Stimulated activated CD4-positive, alpha-beta T cell treated with anti-CD3 and anti-CD28 coated beads, Interleukin-1b, Interleukin-23, amount 100 ng/mL, for 1 hour (primary cell): ENCODE results near the gene ATG4B.
"Not testable (repeated sequence)": the region's sequence is repeated elsewhere in the genome, so short reads cannot be mapped to it uniquely, and the experiment has no call there.

ENCODE experiments used
- DNase-seq, 2 donors: peaks; one replicate each; pipeline ENCODE4 v3.0.0-alpha.2; 2020; ENCODE audit warnings: low read depth in 2 of 2

The ATG4B gene

GRCh38 chr2:241637018-241637794 lies at the start of gene ATG4B, which contains the start of gene THAP4:
Gene ATG4B (plus strand): TSS chr2:241637693. CDS start chr2:241637715, 22 bp downstream.
Gene THAP4 (minus strand): TSS chr2:241637158. CDS start chr2:241637017, 141 bp downstream.
- peak in 1 of 2 donors; percentile 48 for DNase-seq

DNA sequence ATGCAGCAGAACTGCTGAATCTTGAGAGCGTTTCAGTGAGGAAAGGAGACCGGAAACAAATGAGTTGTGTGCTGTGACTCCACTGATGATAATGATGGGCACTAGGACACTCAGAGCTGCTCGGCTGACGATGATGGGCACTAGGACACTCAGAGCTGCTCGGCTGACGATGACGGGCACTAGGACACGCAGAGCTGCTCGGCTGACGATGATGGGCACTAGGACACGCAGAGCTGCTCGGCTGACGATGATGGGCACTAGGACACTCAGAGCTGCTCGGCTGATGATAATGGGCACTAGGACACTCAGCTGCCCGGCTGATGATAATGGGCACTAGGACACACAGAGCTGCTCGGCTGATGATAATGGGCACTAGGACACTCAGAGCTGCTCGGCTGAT lies 47.6 kb upstream of the ATG4B start:
- DNase-seq, result not testable (repeated sequence)

- DNase-seq, result not testable (repeated sequence)
Observed at GRCh38 chr2:241590496-241591455, 46.7 kb upstream of the ATG4B start.

GRCh38 chr2:241592126-241592845 lies 45.2 kb upstream of the ATG4B start:
- DNase-seq, result no peak

GRCh38 chr2:241593271-241593670 lies 44.2 kb upstream of the ATG4B start:
- no peak for DNase-seq

DNA sequence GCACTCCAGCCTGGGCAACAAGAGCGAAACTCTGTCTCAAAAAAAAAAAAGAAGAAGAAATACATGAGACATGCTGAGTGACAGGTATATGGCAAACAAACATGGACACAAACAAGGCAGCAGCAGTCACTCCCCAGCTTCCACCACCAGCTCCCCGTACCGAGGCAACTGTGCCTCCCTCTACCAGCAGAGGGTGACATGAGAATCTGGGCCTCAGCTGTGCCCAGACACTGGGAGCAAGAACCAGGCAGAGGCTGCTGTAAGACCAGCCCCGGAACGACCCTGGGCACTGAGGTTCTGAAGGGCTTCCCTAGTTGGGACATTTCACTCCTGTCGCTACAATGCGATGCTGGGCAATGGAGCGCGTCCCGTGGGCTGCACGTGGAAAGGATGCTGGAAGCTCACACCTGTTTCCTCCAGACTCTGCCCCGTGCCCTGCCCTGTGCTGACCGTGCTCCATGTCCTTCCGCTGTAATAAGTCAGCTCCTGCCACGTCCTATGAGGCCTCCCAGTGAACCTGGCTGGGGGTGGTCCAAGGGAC lies 41.8 kb upstream of the ATG4B start:
- no peak for DNase-seq

- DNase-seq, result no peak
Observed at GRCh38 chr2:241597561-241597960, 39.9 kb upstream of the ATG4B start.

DNA sequence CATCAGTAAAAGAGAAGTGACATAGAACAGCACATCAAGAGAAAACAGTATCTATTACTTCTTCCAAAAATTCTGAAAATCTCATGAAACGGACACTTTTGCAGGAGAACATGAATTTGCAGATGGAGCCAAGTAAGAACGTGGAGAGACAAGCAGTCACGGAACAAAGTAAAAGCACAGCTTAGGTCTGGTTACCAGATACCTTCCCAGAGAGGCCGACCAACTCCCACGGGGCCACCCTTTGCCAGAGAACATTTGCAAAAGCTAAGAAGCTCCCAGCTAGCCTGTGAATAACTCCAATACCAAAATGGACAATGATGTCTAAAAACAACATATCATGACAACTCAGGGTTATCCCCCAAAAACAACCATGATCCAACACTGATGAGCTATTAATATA lies 39.4 kb upstream of the ATG4B start:
- DNase-seq, result no peak

DNA sequence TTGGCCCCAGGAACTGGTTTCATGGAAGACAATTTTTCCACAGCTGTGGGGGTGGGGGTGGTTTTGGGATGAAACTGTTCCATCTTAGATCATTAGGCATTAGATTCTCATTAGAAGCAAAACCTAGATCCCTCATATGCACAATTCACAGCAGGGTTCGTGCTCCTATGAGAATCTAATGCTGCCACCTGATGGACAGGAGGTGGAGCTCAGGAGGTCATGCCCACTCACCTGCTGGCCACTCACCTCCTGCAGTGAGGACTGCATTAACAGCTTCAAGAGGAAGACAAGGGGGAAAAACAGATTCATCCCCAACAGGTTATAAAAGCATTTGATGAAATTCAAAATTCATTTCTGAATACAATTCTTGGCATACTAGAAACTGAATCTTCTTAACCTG lies 39.0 kb upstream of the ATG4B start:
- DNase-seq, result no peak

GRCh38 chr2:241599615-241600014 lies 37.9 kb upstream of the ATG4B start:
- DNase-seq, result no peak

DNA sequence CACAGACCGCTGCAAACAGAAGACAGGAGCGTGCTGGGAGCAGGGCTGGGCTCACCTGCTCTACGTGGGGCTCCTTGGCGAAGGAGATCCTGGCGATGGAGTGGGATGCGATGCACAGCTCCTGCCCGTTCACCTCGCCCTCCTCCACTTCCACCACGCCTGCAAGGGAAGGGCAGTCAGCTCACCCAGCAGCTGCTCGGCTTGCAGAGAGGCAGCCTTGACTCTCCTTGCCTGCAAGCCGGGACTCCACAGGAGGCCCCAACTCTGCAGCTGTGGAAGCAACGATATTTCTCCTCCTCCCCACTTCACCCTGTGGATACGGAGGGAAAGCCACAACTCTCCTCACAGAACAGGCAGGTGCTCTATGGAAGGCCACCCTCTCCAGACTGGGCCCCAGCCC lies 35.7 kb upstream of the ATG4B start:
- DNase-seq, result no peak

DNA sequence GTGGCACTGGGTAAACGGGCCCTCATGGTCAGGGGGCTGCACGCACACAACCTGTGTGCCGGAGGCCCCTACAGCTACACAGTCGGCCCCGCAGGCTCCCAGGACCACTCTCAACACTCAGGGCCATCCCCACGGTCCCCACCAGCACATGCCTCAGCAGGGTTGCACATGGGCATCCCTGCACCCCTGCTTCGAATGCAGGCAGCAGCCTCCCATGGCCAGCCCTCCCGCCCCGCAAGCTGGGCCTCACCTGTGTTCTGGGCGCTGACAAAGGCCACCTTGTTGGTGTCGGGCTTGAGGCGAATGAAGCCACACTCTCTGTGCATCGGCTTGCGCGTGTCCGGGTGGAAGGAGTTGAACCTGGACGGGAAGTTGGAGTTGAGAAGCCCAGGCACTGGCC lies 34.8 kb upstream of the ATG4B start:
- DNase-seq, result no peak

DNA sequence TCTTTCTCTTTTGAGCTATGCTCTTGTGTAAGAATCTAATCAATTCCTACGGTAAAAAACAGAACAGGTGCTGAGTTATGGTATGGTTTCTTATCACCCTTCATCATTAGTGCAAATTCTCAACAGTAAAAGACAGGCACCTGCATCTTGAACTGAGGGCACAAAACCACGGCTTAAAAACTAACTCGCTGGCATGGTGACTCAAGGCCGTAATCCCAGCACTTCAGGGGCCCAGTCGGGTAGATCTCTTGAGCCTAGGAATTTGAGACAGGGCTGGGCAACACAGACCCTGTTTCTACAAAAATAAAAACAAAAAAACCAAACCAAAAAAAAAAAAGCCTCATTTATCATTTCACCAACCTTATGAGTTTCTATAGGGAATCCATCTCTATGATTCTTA lies 33.8 kb upstream of the ATG4B start:
- DNase-seq, result no peak

DNA sequence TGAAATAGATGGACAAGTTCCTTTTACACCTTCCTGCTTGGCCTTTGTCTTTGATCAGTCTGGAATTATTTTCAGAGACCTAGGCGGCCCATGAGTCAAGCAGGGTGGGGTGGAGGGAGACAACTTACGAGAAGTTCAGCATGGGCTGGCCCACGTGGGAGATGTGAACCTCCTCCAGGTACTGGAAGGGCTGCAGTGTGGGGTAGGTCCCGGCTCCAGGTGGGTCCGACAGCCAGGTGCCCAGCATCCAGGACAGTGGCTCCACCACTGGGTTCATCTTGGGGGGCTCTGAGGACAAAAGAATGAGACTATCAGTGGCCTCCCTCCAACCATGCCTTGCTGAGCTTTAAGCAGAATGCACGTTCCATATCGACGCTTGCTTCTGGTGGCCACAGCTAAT lies 31.3 kb upstream of the ATG4B start:
- no peak for DNase-seq

GRCh38 chr2:241607162-241607885 lies 30.2 kb upstream of the ATG4B start:
- DNase-seq, result no peak

DNA sequence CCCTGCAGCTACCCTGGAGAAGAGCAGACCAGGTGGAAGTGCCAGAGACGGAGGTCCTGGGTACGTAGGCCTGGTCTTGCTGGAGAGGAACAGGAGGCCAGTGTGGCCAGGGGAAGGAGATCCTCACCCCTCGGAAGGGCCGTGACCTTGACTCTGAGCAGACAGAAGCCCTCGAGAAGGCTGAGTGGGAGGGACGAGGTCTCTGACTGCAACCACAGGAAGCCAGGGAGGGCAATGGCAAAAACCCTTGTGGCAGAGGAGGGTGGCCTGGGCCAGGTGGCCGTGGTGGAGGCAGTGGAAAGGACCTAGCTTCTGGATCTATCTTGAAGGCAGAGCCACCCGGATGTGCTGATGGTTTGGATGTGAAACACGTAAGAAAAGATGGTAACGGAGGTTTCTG lies 28.6 kb upstream of the ATG4B start:
- DNase-seq, result no peak

DNA sequence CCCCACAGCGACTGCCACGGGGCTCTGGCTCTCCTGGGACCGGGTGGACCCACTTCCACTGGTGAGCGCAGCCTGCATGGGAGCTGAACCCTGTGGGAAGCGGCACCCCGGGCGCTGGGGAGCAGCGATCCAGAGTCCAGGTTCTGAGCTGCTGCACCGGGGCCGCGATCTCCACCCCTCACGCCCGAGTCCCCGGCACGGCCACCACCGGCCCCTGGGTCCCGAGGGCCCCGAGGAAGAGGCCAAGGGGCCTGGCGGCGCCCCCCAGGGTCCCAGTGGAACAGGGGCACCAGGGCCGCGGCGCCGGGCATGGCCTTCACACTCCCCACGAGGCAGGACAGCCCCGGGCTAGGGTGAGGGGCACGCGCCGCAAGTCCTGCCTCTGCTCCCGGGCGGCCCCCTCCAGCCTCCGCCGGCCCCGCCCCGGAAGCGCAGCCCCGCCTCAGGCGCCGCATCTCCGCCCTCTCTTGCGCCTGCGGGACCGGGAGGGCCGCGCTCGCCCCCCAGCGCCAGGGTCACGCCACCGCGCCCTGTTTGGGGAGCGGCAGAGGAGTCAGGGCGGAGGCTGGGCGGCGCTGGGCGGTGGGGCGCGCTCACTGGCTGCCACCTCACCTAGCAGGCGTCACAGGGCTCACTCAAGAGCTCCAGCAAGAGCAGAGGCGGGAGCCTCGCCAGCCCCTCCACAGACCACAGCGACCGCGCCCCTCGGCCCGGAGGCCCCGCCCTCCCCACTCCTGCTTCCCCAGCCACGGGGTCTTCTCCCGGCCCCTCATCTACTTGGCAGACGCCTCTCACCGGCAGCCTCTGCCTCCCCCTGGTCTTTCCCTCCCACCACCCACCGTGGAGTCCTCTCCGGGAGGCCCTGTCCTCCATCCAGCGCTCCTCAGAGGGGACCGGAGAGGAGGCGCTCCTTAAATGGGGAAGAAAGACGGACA lies 27.4 kb upstream of the ATG4B start:
- peak; percentile 73 to 80 for DNase-seq

DNA sequence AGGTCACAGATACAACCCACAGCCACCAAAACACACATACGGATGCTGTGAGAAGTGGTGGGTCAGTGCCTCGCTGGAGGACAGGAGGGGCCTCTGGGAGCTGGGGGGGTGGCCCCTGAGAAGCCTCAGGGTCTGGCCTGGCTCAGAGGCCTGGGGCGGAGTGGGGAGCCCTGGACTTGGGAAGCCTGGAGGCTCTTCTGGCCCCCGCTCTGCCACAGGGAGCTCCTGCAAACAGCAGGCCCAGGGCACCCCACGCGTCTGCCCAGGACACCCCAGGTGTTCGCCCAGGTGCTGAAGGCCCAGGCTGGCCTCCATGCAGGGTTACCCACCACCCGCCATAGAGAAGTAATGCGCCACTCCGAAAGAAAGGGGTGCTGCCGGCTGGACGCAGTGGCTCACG lies 26.4 kb upstream of the ATG4B start:
- DNase-seq, result no peak

DNA sequence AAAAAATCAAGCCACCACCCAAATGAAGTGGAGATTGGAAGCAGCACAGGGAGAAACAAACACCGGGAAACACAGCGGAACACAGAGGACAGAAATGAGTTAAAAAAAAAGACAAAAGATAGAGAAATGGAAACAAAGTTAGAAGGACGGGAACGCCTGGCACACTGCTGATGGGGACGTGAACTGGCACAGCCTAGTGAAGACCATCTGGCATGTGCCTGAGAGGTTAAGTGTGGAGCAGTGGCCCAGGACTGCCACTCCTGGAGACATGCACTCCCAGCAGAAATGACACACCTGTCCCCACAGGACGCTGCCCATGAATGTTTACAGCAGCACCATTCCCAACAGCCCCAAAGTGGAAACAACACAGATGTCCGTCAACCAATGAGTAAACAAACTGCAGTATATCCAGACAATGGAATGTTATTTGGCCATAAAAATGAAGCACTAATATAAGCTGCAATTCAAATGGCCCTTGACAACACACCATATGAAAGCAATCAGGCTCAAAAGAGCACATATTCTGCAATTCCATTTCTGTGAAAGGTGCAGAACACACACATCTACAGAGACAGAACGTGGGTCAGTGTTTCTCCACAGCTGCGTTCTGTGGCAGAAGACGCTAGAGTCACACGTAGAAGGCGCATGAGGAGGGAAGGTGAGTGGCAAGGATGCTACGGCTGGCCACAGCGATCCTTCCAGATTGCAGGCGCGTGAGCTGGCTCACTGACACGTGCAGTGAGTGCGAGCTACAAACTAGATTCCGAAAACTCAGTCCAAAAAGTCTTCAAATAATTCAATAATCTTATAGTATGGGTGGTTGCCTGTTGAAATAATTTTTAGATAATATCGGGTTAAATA lies 25.1 kb upstream of the ATG4B start:
- no peak for DNase-seq
